Measurements from ENCODE around the gene BCL2A1.

BCL2A1 gene

DNA sequence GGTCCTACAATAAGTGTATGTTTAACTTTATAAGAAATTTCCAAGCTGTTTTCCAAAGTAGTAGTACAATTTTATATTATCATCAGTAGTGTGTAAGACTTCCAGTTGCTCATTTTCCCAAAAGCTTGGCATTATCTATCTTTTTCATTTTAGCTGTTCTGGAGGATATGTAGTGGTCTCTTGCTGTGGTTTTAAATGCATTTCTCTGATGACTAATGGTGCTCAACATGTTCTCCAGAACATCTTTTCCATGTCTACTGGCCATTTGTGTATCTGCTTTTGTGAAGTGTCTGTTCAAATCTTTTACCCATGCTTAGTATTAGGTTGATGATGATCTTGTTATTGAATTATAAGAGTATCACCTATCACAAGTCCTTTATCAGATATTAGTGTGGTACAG, 13.3 kb downstream of the BCL2A1 start:
- Mint-ChIP-seq H3K4me3 (no peak overlapping the region), H3K9me3 (no peaks in the 10 kb centered on the region), H3K4me1 (no peaks in the 10 kb centered on the region), H3K27ac (no peak overlapping the region), H3K27me3 (ENCODE audit: low read depth) (no peaks in the 10 kb centered on the region), H3K36me3 (ENCODE audit: low read depth) (no peaks in the 10 kb centered on the region)
- TF ChIP-seq, protein P1, sequence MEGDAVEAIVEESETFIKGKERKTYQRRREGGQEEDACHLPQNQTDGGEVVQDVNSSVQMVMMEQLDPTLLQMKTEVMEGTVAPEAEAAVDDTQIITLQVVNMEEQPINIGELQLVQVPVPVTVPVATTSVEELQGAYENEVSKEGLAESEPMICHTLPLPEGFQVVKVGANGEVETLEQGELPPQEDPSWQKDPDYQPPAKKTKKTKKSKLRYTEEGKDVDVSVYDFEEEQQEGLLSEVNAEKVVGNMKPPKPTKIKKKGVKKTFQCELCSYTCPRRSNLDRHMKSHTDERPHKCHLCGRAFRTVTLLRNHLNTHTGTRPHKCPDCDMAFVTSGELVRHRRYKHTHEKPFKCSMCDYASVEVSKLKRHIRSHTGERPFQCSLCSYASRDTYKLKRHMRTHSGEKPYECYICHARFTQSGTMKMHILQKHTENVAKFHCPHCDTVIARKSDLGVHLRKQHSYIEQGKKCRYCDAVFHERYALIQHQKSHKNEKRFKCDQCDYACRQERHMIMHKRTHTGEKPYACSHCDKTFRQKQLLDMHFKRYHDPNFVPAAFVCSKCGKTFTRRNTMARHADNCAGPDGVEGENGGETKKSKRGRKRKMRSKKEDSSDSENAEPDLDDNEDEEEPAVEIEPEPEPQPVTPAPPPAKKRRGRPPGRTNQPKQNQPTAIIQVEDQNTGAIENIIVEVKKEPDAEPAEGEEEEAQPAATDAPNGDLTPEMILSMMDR (IDR thresholded peaks at IDR 0.05; ENCODE audit: unreplicated experiment in 3 of 3): no peak

DNA sequence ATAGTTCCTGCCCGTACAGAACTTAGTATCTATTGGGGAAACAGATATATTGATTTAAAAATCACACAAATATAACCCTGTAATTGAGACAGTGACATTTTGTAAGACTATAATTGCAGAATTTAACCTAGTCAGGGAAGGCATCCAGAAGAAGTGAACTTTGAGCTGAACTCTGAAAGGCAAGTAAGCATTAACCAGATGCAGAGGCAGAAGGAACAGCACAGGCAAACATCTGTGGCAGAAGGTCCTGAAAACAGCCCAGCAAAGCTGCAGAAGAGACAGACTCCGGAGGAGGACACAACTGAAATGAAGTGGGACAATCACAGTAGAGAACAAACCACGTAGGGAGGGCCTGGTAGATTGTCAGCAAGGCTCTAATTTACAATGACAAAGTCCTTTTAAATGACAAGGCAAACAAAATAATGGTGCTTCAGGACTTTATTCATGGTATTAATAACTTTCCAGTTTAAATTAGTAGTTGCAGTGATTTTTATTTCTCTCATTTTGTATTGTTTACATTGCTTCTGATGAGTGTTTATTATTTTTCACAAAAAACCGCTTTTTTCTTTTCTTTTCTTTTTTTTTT, 14.5 kb downstream of the BCL2A1 start:
- Mint-ChIP-seq H3K36me3 (ENCODE audit: low read depth) (no peaks in the 10 kb centered on the region), H3K4me1 (no peaks in the 10 kb centered on the region), H3K27me3 (ENCODE audit: low read depth) (no peaks in the 10 kb centered on the region), H3K9me3 (no peaks in the 10 kb centered on the region), H3K27ac (peak overlapping the region; percentile 3 to 81 (median 63)), H3K4me3 (peak overlapping the region in 1 of 3 experiments; percentile 27)
- TF ChIP-seq, protein P1 (IDR thresholded peaks at IDR 0.05; ENCODE audit: unreplicated experiment in 3 of 3): no peak

- Mint-ChIP-seq H3K36me3 (ENCODE audit: low read depth) (no peaks in the 10 kb centered on the region), H3K27me3 (ENCODE audit: low read depth) (no peaks in the 10 kb centered on the region), H3K4me3 (no peak overlapping the region), H3K27ac (no peak overlapping the region), H3K9me3 (no peaks in the 10 kb centered on the region), H3K4me1 (no peaks in the 10 kb centered on the region)
- TF ChIP-seq, protein P1 (IDR thresholded peaks at IDR 0.05; ENCODE audit: unreplicated experiment in 3 of 3): no peak
Measured at GRCh38 chr15:79954661-79955060, 16.3 kb downstream of the BCL2A1 start.

DNA sequence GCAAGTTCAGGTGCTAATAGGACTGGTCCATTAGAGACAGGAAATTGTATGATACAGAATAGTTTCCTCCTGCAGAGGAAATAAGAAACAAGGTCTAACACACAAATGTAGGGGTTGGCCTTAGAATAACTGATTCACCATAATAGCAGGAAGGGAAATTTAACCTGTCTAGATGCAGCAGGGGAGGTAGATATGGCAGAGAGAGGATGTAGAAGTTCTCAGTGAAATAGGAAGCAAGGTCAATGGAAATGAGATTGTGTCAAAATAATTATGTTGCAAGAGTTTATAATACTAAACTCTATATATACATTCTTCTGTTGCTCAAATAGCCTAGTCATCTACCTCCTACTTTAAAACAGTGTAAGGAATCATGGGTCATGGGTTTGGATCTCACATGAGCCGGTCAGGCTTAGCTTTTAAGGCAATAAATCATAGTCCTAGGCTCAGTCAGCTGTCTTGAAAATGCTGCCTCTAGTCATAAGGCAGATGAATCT, 17.0 kb downstream of the BCL2A1 start:
- H3K4me3 Mint-ChIP-seq: no peak overlapping the region

DNA sequence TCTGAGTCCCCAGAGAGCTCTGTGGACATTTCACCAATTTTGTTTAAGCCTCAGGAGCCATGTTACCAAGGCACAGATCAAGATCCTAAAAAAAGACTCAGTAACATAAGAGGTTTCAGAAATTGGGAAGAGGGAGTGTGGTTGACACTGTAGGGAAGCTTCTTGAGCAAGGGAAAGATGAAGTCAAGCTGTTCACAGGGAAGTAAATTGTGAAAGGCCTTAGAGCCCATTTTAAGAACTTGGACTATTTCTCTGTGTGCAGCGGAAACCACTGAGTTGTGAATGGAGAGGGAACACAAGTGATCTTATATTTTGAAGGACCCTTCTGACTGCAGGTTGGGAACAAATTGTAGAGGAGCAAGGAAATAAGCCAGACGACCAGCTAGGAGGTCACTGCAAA, 18.7 kb downstream of the BCL2A1 start:
- no peaks in the 10 kb centered on the region for H3K4me1 Mint-ChIP-seq
- no peaks in the 10 kb centered on the region for H3K9me3 Mint-ChIP-seq
- H3K27ac Mint-ChIP-seq: no peak overlapping the region

More for the DNA sequence above, 17.0 kb downstream of the BCL2A1 start:
- no peaks in the 10 kb centered on the region for H3K4me1 Mint-ChIP-seq
- no peaks in the 10 kb centered on the region for H3K36me3 Mint-ChIP-seq (ENCODE audit: low read depth)
- H3K9me3 Mint-ChIP-seq: no peaks in the 10 kb centered on the region
- no peaks in the 10 kb centered on the region for H3K27me3 Mint-ChIP-seq (ENCODE audit: low read depth)
- H3K27ac Mint-ChIP-seq: no peak overlapping the region
- TF ChIP-seq, protein P1 (IDR thresholded peaks at IDR 0.05; ENCODE audit: unreplicated experiment in 3 of 3): no peak

More for the DNA sequence above, 18.7 kb downstream of the BCL2A1 start:
- H3K4me3 Mint-ChIP-seq: no peak overlapping the region
- TF ChIP-seq, protein P1 (IDR thresholded peaks at IDR 0.05; ENCODE audit: unreplicated experiment in 3 of 3): no peak
- no peaks in the 10 kb centered on the region for H3K36me3 Mint-ChIP-seq (ENCODE audit: low read depth)
- no peaks in the 10 kb centered on the region for H3K27me3 Mint-ChIP-seq (ENCODE audit: low read depth)
